Body of pancreas (tissue), 4 donors: Measurements from ENCODE around the gene UBALD1. TPM values are rescaled to one million over a fixed set of nuclear protein-coding genes. Genes with fewer than 3 reads are reported as not detected.

ENCODE experiments used
- ATAC-seq: fragments of 150-250 bp; one replicate; pipeline ENCODE4 v1.9.1; 2016
- DNase-seq, 4 donors: peaks; one replicate each; pipeline ENCODE4 v3.0.0-alpha.2; 2019
- H3K27ac ChIP-seq, 4 donors: fragments of 200-600 bp; sonication (generic); 1 replicate in 3 of 4; 2 replicates in 1 of 4; pipeline versions ENCODE4 v1.5.1 to v1.6.1; 2016 to 2019; ENCODE audit warnings: mild to moderate bottlenecking in 1 of 4, mixed read lengths in 1 of 4, moderate library complexity in 1 of 4
- H3K27me3 ChIP-seq, 2 donors: fragments of 200-600 bp; sonication (generic); one replicate each; pipeline ENCODE4 v1.6.0; 2016; ENCODE audit warnings: mild to moderate bottlenecking in 1 of 2
- H3K36me3 ChIP-seq, 2 donors: fragments of 200-600 bp; sonication (generic); replicated peaks in 1 of 2; 2 replicates each; pipeline ENCODE4 v1.5.1; 2016; ENCODE audit warnings: low read depth in 2 of 2; ENCODE audit not compliant: insufficient read depth in 1 of 2
- H3K4me1 ChIP-seq: fragments of 200-600 bp; sonication (generic); one replicate; pipeline ENCODE4 v1.6.0; 2016
- H3K4me3 ChIP-seq, 2 donors: fragments of 200-600 bp; sonication (generic); 1 replicate in 1 of 2; 2 replicates in 1 of 2; pipeline ENCODE4 v1.5.1; 2016 to 2019
- H3K9me3 ChIP-seq, 3 donors: fragments of 200-600 bp; sonication (generic); 1 replicate in 2 of 3; 2 replicates in 1 of 3; pipeline ENCODE4 v1.5.1; 2016
- CTCF ChIP-seq, 7 experiments: fragments of 450-650 bp in 4 of 7; fragments of 200-600 bp in 3 of 7; sonication (generic) in 3 of 7; IDR thresholded peaks; one replicate each; pipeline ENCODE4 v1.5.1; 2016 to 2019; ENCODE audit warnings: antibody characterized with exemption in 7 of 7
- POLR2A ChIP-seq, 3 donors: fragments of 450-650 bp; IDR thresholded peaks; one replicate each; pipeline ENCODE4 v1.6.1; 2016; ENCODE audit warnings: antibody characterized with exemption in 3 of 3, mild to moderate bottlenecking in 2 of 3
- WGBS, 2 donors: methylation state at CpG; one replicate each; pipeline ENCODE4 v1.1.5; 2017; 5-methylcytosine and 5-hydroxymethylcytosine counted together
- intact Hi-C: fragments of 100-400 bp; cut with DNase I; formaldehyde crosslinking; loops from one replicate; pipeline ENCODE4 v1.15.1; 2023
- total RNA-seq, 2 donors: library from RNA; depleted of rRNA; stranded (reverse); fragments of >200 nt; gene quantifications; one replicate each; pipeline ENCODE4 v1.1.0, GENCODE V29; 2016

The UBALD1 gene
- total RNA-seq, 2 donors from 2014 or later: 11.9 to 19.4 TPM

GRCh38 chr16:4623593-4623992 is 8.9 kb upstream of the UBALD1 start:
- H3K9me3 ChIP-seq: no peaks in the 10 kb centered on the region
- intact Hi-C loops: no loop called here
- WGBS, 2 donors: 76 to 94% methylated on average over 5 to 7 of the region's 7 CpGs
- DNase-seq (no peak), ATAC-seq (no peak)
- peak overlapping the region in 2 of 4 donors; percentile 93 to 98 for H3K27ac ChIP-seq
- H3K4me1 ChIP-seq: peaks cover 37% of the 10 kb centered on the region
- no peak for TF ChIP-seq POLR2A (IDR thresholded peaks at IDR 0.05)
- TF ChIP-seq CTCF (IDR thresholded peaks at IDR 0.05): no peak
- no peaks in the 10 kb centered on the region for H3K27me3 ChIP-seq
- H3K4me3 ChIP-seq: no peak overlapping the region
- no peaks in the 10 kb centered on the region for H3K36me3 ChIP-seq

GRCh38 chr16:4618645-4619418 is 4.1 kb upstream of the UBALD1 start:
- Histone ChIP-seq H3K9me3 (no peaks in the 10 kb centered on the region), H3K27ac (peak overlapping the region; percentile 27 to 97 (median 76)), H3K27me3 (no peaks in the 10 kb centered on the region), H3K4me1 (peaks cover 44% of the 10 kb centered on the region), H3K4me3 (no peak overlapping the region), H3K36me3 (no peaks in the 10 kb centered on the region)
- WGBS, 2 donors: 57 to 58% methylated on average over 6 to 8 of the region's 8 CpGs
- intact Hi-C loops: loop anchor here (5.0 kb wide), 1 partner anchor 73 kb away; the partner anchor contains the start of gene NUDT16L1
- no peak for TF ChIP-seq CTCF (IDR thresholded peaks at IDR 0.05)
- no peak for TF ChIP-seq POLR2A (IDR thresholded peaks at IDR 0.05)
- DNase-seq: no peak
- ATAC-seq: no peak

- Histone ChIP-seq H3K27ac (peak overlapping the region in 3 of 4 donors; percentile 37 to 97 (median 94)), H3K9me3 (no peaks in the 10 kb centered on the region), H3K27me3 (no peaks in the 10 kb centered on the region), H3K4me1 (peaks cover 50% of the 10 kb centered on the region), H3K36me3 (no peaks in the 10 kb centered on the region), H3K4me3 (no peak overlapping the region)
- WGBS, 2 donors: 82% methylated on average over 8 of the region's 8 CpGs
- intact Hi-C loops: loop anchor here (5.0 kb wide), 1 partner anchor 74 kb away; the partner anchor contains the start of gene NUDT16L1
- ATAC-seq (no peak), DNase-seq (no peak)
- TF ChIP-seq POLR2A (IDR thresholded peaks at IDR 0.05) (no peak), CTCF (IDR thresholded peaks at IDR 0.05) (no peak)
Observed at GRCh38 chr16:4617880-4618279, 3.2 kb upstream of the UBALD1 start.

- Histone ChIP-seq H3K36me3 (no peaks in the 10 kb centered on the region), H3K27ac (peak overlapping the region; percentile 94 to 99 (median 98)), H3K9me3 (no peaks in the 10 kb centered on the region), H3K4me1 (peaks cover 66% of the 10 kb centered on the region), H3K4me3 (peak overlapping the region; percentile 8 to 18), H3K27me3 (no peaks in the 10 kb centered on the region)
- peak; percentile 89 for ATAC-seq
- TF ChIP-seq POLR2A (IDR thresholded peaks at IDR 0.05): peak; percentile 78 to 95 (median 93)
- peak in 5 of 7 experiments; percentile 21 to 47 (median 41) for TF ChIP-seq CTCF (IDR thresholded peaks at IDR 0.05)
- intact Hi-C loops: loop anchor here (5.0 kb wide), 1 partner anchor 76 kb away; the partner anchor contains the start of gene NUDT16L1
- 0 to 1% methylated on average over 6 to 53 of the region's 57 CpGs for WGBS, 2 donors
- peak; percentile 100 for DNase-seq
Observed at GRCh38 chr16:4616047-4616811, 1.5 kb upstream of the UBALD1 start.
